Neural cell (in vitro differentiated cells): ENCODE measurements around the gene C11orf91. TPM values are rescaled to one million over a fixed set of nuclear protein-coding genes. Genes with fewer than 3 reads are reported as not detected.

Experiments used
- H2AFZ ChIP-seq: fragments of 200-600, 300-800 bp; sonication (generic), shearing (Covaris generic); 2 replicates; pipeline ENCODE4 v1.6.0; 2014; ENCODE audit warnings: low read depth, mild to moderate bottlenecking, antibody characterized with exemption, low read length, moderate library complexity
- H3F3A ChIP-seq: fragments of 200-600 bp; shearing (Covaris generic); 2 replicates; pipeline ENCODE4 v1.6.1; 2016; ENCODE audit warnings: mild to moderate bottlenecking, moderate library complexity, mixed read lengths, antibody characterized with exemption, low read length; ENCODE audit not compliant: insufficient read depth, poor library complexity, severe bottlenecking
- H3K27ac ChIP-seq: fragments of 200-600, 300-800 bp; sonication (generic), shearing (Covaris generic); 2 replicates; pipeline ENCODE4 v1.5.1; 2014; ENCODE audit warnings: mild to moderate bottlenecking, low read length, moderate library complexity
- H3K27me3 ChIP-seq: fragments of 300-800, 200-600 bp; sonication (generic), shearing (Covaris generic); 2 replicates; pipeline ENCODE4 v1.6.0; 2014; ENCODE audit warnings: mild to moderate bottlenecking, low read depth, low read length, moderate library complexity; ENCODE audit not compliant: insufficient read depth
- H3K36me3 ChIP-seq: fragments of 300-800, 200-600 bp; sonication (generic), shearing (Covaris generic); 2 replicates; pipeline ENCODE4 v1.5.1; 2014; ENCODE audit warnings: mild to moderate bottlenecking, antibody characterized with exemption, low read length, moderate library complexity; ENCODE audit not compliant: insufficient read depth
- H3K4me2 ChIP-seq: fragments of 300-800, 200-600 bp; sonication (generic), shearing (Covaris generic); 2 replicates; pipeline ENCODE4 v1.6.0; 2014; ENCODE audit warnings: mild to moderate bottlenecking, low read length
- H3K4me3 ChIP-seq: fragments of 300-800, 200-600 bp; sonication (generic), shearing (Covaris generic); 2 replicates; pipeline ENCODE4 v1.5.1; 2014; ENCODE audit warnings: mild to moderate bottlenecking, low read length, moderate library complexity
- H3K79me2 ChIP-seq: fragments of 200-600 bp; shearing (Covaris generic); replicated peaks from 2 replicates; pipeline ENCODE4 v1.6.0; 2014; ENCODE audit warnings: mild to moderate bottlenecking, low read length, moderate library complexity; ENCODE audit not compliant: insufficient read depth
- H3K9ac ChIP-seq: fragments of 300-800, 200-600 bp; sonication (generic), shearing (Covaris generic); 2 replicates; pipeline ENCODE4 v1.6.1; 2016; ENCODE audit warnings: mild to moderate bottlenecking, low read length, mixed read lengths
- H3K9me2 ChIP-seq: fragments of 200-600 bp; shearing (Covaris generic); 2 replicates; pipeline ENCODE4 v1.6.1; 2016; ENCODE audit warnings: mild to moderate bottlenecking, low read length, mixed read lengths; ENCODE audit not compliant: insufficient read depth
- H3K9me3 ChIP-seq: fragments of 200-600, 300-800 bp; sonication (generic), shearing (Covaris generic); 2 replicates; pipeline ENCODE4 v1.6.1; 2016; ENCODE audit warnings: mild to moderate bottlenecking, mixed run types, low read length, moderate library complexity, mixed read lengths
- H4K20me1 ChIP-seq: fragments of 200-600 bp; shearing (Covaris generic); 2 replicates; pipeline ENCODE4 v1.6.1; 2016; ENCODE audit warnings: mild to moderate bottlenecking, mixed run types; ENCODE audit not compliant: insufficient read depth
- EP300 ChIP-seq: fragments of 450-650 bp; conservative IDR thresholded peaks from 2 replicates; pipeline ENCODE4 v1.6.1; 2014; ENCODE audit warnings: antibody characterized with exemption, mild to moderate bottlenecking, moderate library complexity; ENCODE audit not compliant: poor library complexity, severe bottlenecking
- EZH2 ChIP-seq: fragments of 200-600, 300-800 bp; shearing (Covaris generic), sonication (generic); IDR thresholded peaks from 2 replicates; pipeline ENCODE4 v1.6.1; 2014; ENCODE audit warnings: antibody characterized with exemption, low read length, borderline replicate concordance, mild to moderate bottlenecking; ENCODE audit not compliant: insufficient read depth, poor library complexity, severe bottlenecking
- MXI1 ChIP-seq: fragments of 450-650 bp; conservative IDR thresholded peaks from 2 replicates; pipeline ENCODE4 v1.6.1; 2014; ENCODE audit warnings: antibody characterized with exemption, mild to moderate bottlenecking; ENCODE audit not compliant: poor library complexity, severe bottlenecking
- POLR2AphosphoS5 ChIP-seq: IDR thresholded peaks from 2 replicates; pipeline ENCODE4 v1.6.1; 2012
- RAD21 ChIP-seq: fragments of 450-650 bp; conservative IDR thresholded peaks from 2 replicates; pipeline ENCODE4 v1.6.1; 2014; ENCODE audit warnings: antibody characterized with exemption, mild to moderate bottlenecking, moderate library complexity
- SMC3 ChIP-seq: fragments of 450-650 bp; conservative IDR thresholded peaks from 2 replicates; pipeline ENCODE4 v1.6.1; 2014; ENCODE audit warnings: antibody characterized with exemption, mild to moderate bottlenecking, moderate library complexity; ENCODE audit not compliant: poor library complexity
- TAF1 ChIP-seq: IDR thresholded peaks from 2 replicates; pipeline ENCODE4 v1.6.1; 2012; ENCODE audit warnings: low read depth
- polyA plus RNA-seq: library from polyadenylated mRNA; depleted of rRNA; stranded (reverse); fragments of >200 nt; gene quantifications from 2 replicates; pipeline ENCODE4 v1.2.3, GENCODE V29; 2014
- TF ChIP-seq, protein P1 (sequence below): IDR thresholded peaks from 2 replicates; pipeline ENCODE4 v1.6.1; 2012; ENCODE audit warnings: borderline replicate concordance
- TF ChIP-seq, protein P2 (sequence below): fragments of 450-650 bp; IDR thresholded peaks from 2 replicates; pipeline ENCODE4 v1.5.1; 2014; ENCODE audit warnings: antibody characterized with exemption, mild to moderate bottlenecking, moderate library complexity; ENCODE audit not compliant: poor library complexity, severe bottlenecking

C11orf91 gene
- polyA plus RNA-seq, 1 donor from 2014 or later = not detected

DNA sequence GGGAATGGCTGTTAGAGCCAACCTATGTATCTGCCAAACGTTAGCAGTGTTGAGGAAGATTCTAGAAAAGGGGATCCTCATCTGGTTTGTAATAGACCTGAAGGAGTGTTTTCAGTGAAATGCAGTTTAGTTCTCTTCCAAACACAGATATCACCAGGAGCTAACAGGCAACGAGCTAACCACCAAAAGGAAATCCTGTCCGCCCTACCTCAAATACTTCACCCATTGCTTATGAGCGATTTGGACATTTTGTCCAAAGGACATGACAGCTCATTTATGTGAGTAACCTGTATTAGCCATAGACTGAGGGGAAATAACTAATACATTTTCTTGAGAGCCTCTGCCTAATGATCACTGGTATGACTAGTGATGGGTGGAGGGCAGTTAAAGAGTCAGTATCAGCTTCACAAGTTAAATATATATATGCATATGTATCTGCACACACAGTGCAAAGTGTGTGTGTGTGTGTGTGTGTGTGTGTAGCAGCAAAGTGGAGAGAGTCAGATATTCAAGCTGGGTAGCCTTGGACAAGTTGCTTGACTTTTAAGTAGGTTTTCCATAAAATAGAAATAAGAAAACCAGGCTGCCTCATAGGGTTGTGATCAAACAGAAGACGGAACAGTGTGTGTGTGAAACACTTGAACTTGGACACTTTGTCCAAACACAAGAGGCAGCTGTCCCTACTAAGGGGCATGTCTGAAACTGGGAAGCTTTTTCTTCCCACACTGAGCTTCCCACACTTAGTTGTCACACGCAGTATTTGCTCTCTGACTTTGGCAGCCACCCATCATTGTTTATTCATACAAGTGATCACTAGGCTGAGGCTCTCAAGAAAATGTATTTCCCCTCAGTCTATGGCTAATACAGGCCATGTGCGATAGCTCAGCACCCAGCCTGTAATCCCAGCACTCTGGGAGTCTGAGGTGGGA lies 940 bp upstream of the C11orf91 start:
- Histone ChIP-seq H4K20me1 (no peaks in the 10 kb centered on the region), H3F3A (no peaks in the 10 kb centered on the region), H3K27ac (peak overlapping the region; percentile 89), H3K9me3 (no peaks in the 10 kb centered on the region), H3K9me2 (no peaks in the 10 kb centered on the region), H3K9ac (peak overlapping the region; percentile 77), H2AFZ (peak overlapping the region; percentile 98), H3K4me3 (peak overlapping the region; percentile 70), H3K4me2 (peak overlapping the region; percentile 68), H3K79me2 (no peaks in the 10 kb centered on the region), H3K36me3 (no peaks in the 10 kb centered on the region), H3K27me3 (no peaks in the 10 kb centered on the region)
- TF ChIP-seq, protein P1, sequence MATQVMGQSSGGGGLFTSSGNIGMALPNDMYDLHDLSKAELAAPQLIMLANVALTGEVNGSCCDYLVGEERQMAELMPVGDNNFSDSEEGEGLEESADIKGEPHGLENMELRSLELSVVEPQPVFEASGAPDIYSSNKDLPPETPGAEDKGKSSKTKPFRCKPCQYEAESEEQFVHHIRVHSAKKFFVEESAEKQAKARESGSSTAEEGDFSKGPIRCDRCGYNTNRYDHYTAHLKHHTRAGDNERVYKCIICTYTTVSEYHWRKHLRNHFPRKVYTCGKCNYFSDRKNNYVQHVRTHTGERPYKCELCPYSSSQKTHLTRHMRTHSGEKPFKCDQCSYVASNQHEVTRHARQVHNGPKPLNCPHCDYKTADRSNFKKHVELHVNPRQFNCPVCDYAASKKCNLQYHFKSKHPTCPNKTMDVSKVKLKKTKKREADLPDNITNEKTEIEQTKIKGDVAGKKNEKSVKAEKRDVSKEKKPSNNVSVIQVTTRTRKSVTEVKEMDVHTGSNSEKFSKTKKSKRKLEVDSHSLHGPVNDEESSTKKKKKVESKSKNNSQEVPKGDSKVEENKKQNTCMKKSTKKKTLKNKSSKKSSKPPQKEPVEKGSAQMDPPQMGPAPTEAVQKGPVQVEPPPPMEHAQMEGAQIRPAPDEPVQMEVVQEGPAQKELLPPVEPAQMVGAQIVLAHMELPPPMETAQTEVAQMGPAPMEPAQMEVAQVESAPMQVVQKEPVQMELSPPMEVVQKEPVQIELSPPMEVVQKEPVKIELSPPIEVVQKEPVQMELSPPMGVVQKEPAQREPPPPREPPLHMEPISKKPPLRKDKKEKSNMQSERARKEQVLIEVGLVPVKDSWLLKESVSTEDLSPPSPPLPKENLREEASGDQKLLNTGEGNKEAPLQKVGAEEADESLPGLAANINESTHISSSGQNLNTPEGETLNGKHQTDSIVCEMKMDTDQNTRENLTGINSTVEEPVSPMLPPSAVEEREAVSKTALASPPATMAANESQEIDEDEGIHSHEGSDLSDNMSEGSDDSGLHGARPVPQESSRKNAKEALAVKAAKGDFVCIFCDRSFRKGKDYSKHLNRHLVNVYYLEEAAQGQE = peak; percentile 29
- TF ChIP-seq EP300 = no peak

GRCh38 chr11:33700063-33700501 lies 544 bp downstream of the C11orf91 start:
- Histone ChIP-seq H3K27ac (no peak overlapping the region), H3K9ac (peak overlapping the region; percentile 77), H3K79me2 (no peaks in the 10 kb centered on the region)

More at GRCh38 chr11:33700063-33700501, 544 bp downstream of the C11orf91 start:
- TF ChIP-seq, protein P1 = no peak
- no peak for TF ChIP-seq SMC3
- no peak for TF ChIP-seq TAF1
- TF ChIP-seq, protein P2, sequence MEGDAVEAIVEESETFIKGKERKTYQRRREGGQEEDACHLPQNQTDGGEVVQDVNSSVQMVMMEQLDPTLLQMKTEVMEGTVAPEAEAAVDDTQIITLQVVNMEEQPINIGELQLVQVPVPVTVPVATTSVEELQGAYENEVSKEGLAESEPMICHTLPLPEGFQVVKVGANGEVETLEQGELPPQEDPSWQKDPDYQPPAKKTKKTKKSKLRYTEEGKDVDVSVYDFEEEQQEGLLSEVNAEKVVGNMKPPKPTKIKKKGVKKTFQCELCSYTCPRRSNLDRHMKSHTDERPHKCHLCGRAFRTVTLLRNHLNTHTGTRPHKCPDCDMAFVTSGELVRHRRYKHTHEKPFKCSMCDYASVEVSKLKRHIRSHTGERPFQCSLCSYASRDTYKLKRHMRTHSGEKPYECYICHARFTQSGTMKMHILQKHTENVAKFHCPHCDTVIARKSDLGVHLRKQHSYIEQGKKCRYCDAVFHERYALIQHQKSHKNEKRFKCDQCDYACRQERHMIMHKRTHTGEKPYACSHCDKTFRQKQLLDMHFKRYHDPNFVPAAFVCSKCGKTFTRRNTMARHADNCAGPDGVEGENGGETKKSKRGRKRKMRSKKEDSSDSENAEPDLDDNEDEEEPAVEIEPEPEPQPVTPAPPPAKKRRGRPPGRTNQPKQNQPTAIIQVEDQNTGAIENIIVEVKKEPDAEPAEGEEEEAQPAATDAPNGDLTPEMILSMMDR = no peak
- TF ChIP-seq EP300 = no peak
- TF ChIP-seq RAD21 = no peak
- TF ChIP-seq POLR2AphosphoS5 = no peak
- no peak for TF ChIP-seq MXI1
- TF ChIP-seq EZH2 = no peak
- Histone ChIP-seq H3K4me3 (peak overlapping the region; percentile 70), H3K27me3 (no peaks in the 10 kb centered on the region), H3K9me3 (no peaks in the 10 kb centered on the region), H4K20me1 (no peaks in the 10 kb centered on the region), H3K9me2 (no peaks in the 10 kb centered on the region), H3F3A (no peaks in the 10 kb centered on the region), H3K36me3 (no peaks in the 10 kb centered on the region), H3K4me2 (no peak overlapping the region), H2AFZ (no peak overlapping the region)
